ENCODE measurements around the gene PRAME. TPM values are rescaled to one million over a fixed set of nuclear protein-coding genes. Genes with fewer than 3 reads are reported as not detected.

The PRAME gene
- polyA plus RNA-seq, 1 donor = not detected

DNA sequence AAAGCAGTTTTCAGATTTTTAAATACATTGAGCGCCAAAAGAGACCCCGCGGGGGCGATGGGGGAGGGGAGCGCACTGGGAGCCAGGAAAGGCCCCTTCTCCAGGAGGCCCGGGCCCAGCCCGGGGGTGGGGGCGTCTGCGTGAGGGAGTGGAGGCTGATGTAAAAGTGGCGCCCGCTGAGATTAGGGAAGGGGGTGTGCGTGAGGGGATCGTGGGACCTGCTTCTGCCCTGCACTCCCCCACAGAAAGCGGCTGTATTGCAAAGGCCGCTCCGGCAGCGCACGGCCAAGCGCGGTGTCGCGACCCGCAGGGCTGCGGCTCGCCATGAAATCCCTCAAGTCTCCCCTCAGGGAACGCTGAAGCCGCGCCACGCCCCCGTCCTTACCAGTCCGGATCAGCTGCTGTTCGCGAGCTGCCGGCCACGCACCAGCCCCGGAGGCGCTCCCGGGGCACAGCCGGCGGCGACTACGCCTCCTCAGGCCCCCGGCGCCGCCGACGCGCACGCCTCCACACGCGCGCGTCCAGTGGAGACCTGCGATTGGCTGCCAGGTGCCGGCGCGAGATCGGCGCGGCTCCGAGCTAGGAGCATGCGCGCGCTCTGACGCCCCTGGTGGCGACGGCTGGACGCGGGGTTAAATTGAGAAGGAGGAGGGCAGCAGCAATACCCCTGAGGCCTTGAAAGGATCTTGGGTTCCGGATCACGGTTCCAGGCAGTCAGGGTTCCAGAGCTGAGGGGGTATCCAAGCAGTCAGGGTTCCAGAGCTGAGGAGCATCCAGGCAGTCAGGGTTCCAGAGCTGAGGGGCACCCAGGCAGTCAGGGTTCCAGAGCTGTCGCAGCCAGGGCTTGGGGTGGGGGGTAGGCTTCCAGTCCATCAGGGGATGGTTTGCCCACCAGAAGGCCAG is 50.5 kb downstream of the PRAME start, which contains the start of gene ZNF280B:
Gene ZNF280B, minus strand, starts transcription at position 469 of the 903 bp plus-strand sequence. CDS start 19,344 bp downstream, outside the sequence.
- no peak within 1 kb of the TSS for H3K27ac ChIP-seq (ENCODE audit: low read length)
- H3K4me1 ChIP-seq (ENCODE audit: control insufficient read depth, insufficient read depth, low read length) = no peaks in the 10 kb centered on the region
- peak; percentile 83 to 86 for DNase-seq
- H3K27me3 ChIP-seq (ENCODE audit: control insufficient read depth, insufficient read depth, low read length) = no peaks in the 10 kb centered on the region
- H3K9me3 ChIP-seq (ENCODE audit: control insufficient read depth, low read depth, low read length) = peaks cover 4% of the 10 kb centered on the region
- WGBS (ENCODE audit: insufficient coverage, low lambda C conversion rate) = no CpG with 5 or more reads among the region's 72 CpGs
- peak within 1 kb of the TSS; percentile 86 for H3K4me3 ChIP-seq (ENCODE audit: low read length)
- H3K36me3 ChIP-seq (ENCODE audit: control insufficient read depth, insufficient read depth, low read length) = peaks cover 2% of the 10 kb centered on the region

DNA sequence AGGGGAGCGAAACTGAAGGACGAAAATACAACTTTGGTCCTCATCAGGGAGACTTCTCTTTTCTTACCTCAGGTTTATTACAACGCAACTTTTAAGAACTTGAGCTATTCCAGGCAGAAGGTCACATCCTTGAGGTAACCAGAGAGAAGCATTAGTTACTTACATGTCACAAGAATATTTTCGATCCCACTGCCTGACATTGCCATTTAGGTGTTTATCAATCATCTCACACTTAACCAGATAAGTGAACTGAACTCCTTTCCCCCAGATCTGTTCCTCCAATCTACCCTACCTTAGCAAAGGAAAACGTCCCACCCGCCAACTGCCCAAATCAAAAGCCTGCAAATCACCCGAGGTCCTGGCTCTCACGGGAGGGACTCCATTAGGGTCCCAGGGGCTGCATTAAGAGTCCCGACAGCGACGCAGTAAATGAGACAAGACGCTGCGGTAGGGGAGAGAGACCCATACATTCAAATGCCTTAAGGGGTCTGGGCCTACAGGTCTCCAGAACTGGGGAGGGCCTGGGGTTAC is 51.3 kb downstream of the PRAME start:
- WGBS (ENCODE audit: insufficient coverage, low lambda C conversion rate) = no CpG with 5 or more reads among the region's 13 CpGs
- Histone ChIP-seq H3K4me1 (ENCODE audit: control insufficient read depth, insufficient read depth, low read length) (no peaks in the 10 kb centered on the region), H3K9me3 (ENCODE audit: control insufficient read depth, low read depth, low read length) (peaks cover 4% of the 10 kb centered on the region), H3K36me3 (ENCODE audit: control insufficient read depth, insufficient read depth, low read length) (peaks cover 2% of the 10 kb centered on the region), H3K27ac (ENCODE audit: low read length) (no peak overlapping the region), H3K4me3 (ENCODE audit: low read length) (peak overlapping the region; percentile 86), H3K27me3 (ENCODE audit: control insufficient read depth, insufficient read depth, low read length) (no peaks in the 10 kb centered on the region)
- DNase-seq = peak in 1 of 2 donors; percentile 18

DNA sequence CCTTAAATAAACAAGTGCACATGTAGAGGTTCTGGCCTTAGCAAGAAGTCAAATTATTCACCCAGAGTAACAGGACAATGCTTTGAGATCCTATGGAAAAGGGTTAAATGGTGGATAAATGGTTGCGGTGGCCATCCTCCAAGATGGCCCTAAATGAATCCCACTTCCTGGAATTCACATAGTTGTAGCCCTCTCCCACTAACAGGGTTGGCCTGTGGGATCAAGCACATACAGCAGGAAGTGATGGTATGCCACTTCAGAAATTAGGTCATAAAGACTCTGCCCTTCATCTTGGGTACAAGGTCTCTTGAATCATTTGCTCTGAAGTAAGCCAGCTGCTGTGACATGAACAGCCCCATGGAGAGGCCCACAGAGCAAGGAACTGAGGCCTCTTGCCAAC is 52.3 kb downstream of the PRAME start:
- DNase-seq = peak; percentile 2 to 20
- H3K4me3 ChIP-seq (ENCODE audit: low read length) = no peak overlapping the region
- peaks cover 3% of the 10 kb centered on the region for H3K36me3 ChIP-seq (ENCODE audit: control insufficient read depth, insufficient read depth, low read length)
- no peaks in the 10 kb centered on the region for H3K27me3 ChIP-seq (ENCODE audit: control insufficient read depth, insufficient read depth, low read length)
- no peaks in the 10 kb centered on the region for H3K4me1 ChIP-seq (ENCODE audit: control insufficient read depth, insufficient read depth, low read length)
- peaks cover 4% of the 10 kb centered on the region for H3K9me3 ChIP-seq (ENCODE audit: control insufficient read depth, low read depth, low read length)
- H3K27ac ChIP-seq (ENCODE audit: low read length) = no peak overlapping the region
- WGBS (ENCODE audit: insufficient coverage, low lambda C conversion rate) = no CpG with 5 or more reads among the region's 1 CpG

DNA sequence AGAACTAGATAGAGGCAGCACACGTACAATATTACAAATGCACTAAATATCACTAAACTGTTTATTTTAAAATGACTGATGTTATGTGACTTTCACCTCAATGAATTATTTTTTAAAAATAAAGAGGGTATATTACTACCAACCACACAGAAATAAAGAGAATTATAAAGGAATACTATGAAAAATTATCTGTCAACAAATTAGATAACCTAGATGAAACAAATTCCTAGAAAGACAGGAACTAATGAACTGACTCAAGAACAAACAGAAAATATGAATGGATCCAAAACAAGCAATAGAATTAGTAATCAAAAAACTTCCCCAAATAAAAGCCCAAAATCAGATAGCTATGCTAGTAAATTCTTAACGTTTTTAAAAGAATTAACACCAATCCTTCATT is 60.8 kb downstream of the PRAME start:
- no peak for DNase-seq
- WGBS (ENCODE audit: insufficient coverage, low lambda C conversion rate) = 88% methylated on average over 1 of the region's 2 CpGs
- Histone ChIP-seq H3K4me3 (ENCODE audit: low read length) (no peak overlapping the region), H3K36me3 (ENCODE audit: control insufficient read depth, insufficient read depth, low read length) (peaks cover 7% of the 10 kb centered on the region), H3K4me1 (ENCODE audit: control insufficient read depth, insufficient read depth, low read length) (no peaks in the 10 kb centered on the region), H3K27me3 (ENCODE audit: control insufficient read depth, insufficient read depth, low read length) (no peaks in the 10 kb centered on the region), H3K9me3 (ENCODE audit: control insufficient read depth, low read depth, low read length) (no peaks in the 10 kb centered on the region), H3K27ac (ENCODE audit: low read length) (no peak overlapping the region)

Other genes with a start within 250 kb of the PRAME start
- gene ZNF280B, start 50.5 kb downstream of the PRAME start, polyA plus RNA-seq = 2.3 TPM
- not detected for gene ZNF280A, start 39.0 kb downstream of the PRAME start, polyA plus RNA-seq
- not detected for gene GGTLC2, start 85.3 kb upstream of the PRAME start, polyA plus RNA-seq

Measured in large intestine (tissue), 3 donors.